ENCODE measurements around the gene SASH3.

Gene SASH3

DNA sequence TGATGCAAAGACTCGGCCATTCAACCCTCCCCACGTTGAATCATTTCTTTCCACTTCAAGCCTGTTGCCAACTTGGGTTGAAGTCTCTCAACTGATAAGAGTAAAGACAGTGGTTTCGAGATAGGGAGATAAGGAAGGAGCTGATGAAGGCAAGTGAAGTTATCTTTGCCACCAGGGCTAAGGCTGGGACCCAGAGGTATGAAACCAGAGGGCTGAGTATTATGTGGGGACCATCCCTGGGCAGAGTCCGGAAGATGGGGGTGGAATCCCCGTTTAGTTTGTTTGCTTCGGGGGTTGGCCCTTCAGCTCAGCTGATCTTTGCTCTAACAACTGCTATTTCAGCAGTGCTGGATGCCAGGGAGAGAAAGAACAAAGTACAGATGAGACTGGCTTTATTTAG, 43.3 kb upstream of the SASH3 start:
- TF ChIP-seq EZH2 (IDR thresholded peaks at IDR 0.05; ENCODE audit: borderline replicate concordance, low read depth, low read length, severe bottlenecking) (no peak), CTCF (IDR thresholded peaks at IDR 0.05; ENCODE audit: borderline replicate concordance, extremely low read depth, low read length, poor library complexity, severe bottlenecking) (no peak)
- Histone ChIP-seq H3K27ac (ENCODE audit: low read length) (peak overlapping the region; percentile 88), H3K79me2 (ENCODE audit: insufficient read depth, low read length) (no peaks in the 10 kb centered on the region), H3K4me1 (ENCODE audit: insufficient read depth, low read length) (peaks cover 98% of the 10 kb centered on the region), H3K4me2 (ENCODE audit: insufficient read depth, low read length) (0 out of 2 replicates have a peak overlapping the region, but pooled peaks have one; percentile 12), H3K4me3 (ENCODE audit: low read depth in 1 of 2, low read length in 2 of 2) (no peak overlapping the region), H3K9ac (ENCODE audit: low read depth, low read length) (peak overlapping the region; percentile 47), H3K27me3 (ENCODE audit: insufficient read depth, low read length, poor library complexity) (no peaks in the 10 kb centered on the region), H2AFZ (ENCODE audit: low read depth, low read length) (no peak overlapping the region), H3K9me3 (ENCODE audit: insufficient read depth, low read length, severe bottlenecking) (no peaks in the 10 kb centered on the region), H3K36me3 (ENCODE audit: insufficient read depth, low read length) (no peaks in the 10 kb centered on the region), H4K20me1 (ENCODE audit: insufficient read depth, low read length) (no peaks in the 10 kb centered on the region)
- ATAC-seq (ENCODE audit: insufficient read depth, low read depth) (peak; percentile 42), DNase-seq (peak; percentile 58)

GRCh38 chrX:129737916-129738315, 41.8 kb upstream of the SASH3 start:
- Histone ChIP-seq H3K4me1 (ENCODE audit: insufficient read depth, low read length) (peaks cover 97% of the 10 kb centered on the region), H3K27ac (ENCODE audit: low read length) (peak overlapping the region; percentile 88), H4K20me1 (ENCODE audit: insufficient read depth, low read length) (no peaks in the 10 kb centered on the region), H3K4me3 (ENCODE audit: low read depth in 1 of 2, low read length in 2 of 2) (no peak overlapping the region), H3K9me3 (ENCODE audit: insufficient read depth, low read length, severe bottlenecking) (no peaks in the 10 kb centered on the region), H3K36me3 (ENCODE audit: insufficient read depth, low read length) (no peaks in the 10 kb centered on the region), H3K4me2 (ENCODE audit: insufficient read depth, low read length) (no peak overlapping the region), H3K27me3 (ENCODE audit: insufficient read depth, low read length, poor library complexity) (no peaks in the 10 kb centered on the region), H2AFZ (ENCODE audit: low read depth, low read length) (peak overlapping the region; percentile 28; the same call in 1 of the 2 replicates), H3K79me2 (ENCODE audit: insufficient read depth, low read length) (no peaks in the 10 kb centered on the region), H3K9ac (ENCODE audit: low read depth, low read length) (peak overlapping the region; percentile 47)
- no peak for DNase-seq
- TF ChIP-seq EZH2 (IDR thresholded peaks at IDR 0.05; ENCODE audit: borderline replicate concordance, low read depth, low read length, severe bottlenecking) (no peak), CTCF (IDR thresholded peaks at IDR 0.05; ENCODE audit: borderline replicate concordance, extremely low read depth, low read length, poor library complexity, severe bottlenecking) (peak; percentile 48)
- peak; percentile 8; the same call in 1 of the 3 replicates for ATAC-seq (ENCODE audit: insufficient read depth, low read depth)

- Histone ChIP-seq H3K4me3 (ENCODE audit: low read depth in 1 of 2, low read length in 2 of 2) (no peak within 1 kb of the TSS), H3K27me3 (ENCODE audit: insufficient read depth, low read length, poor library complexity) (no peaks in the 10 kb centered on the region), H4K20me1 (ENCODE audit: insufficient read depth, low read length) (no peaks in the 10 kb centered on the region), H3K27ac (ENCODE audit: low read length) (peak within 1 kb of the TSS; percentile 88), H3K4me2 (ENCODE audit: insufficient read depth, low read length) (no peak within 1 kb of the TSS; the same call in 1 of the 2 replicates), H3K9ac (ENCODE audit: low read depth, low read length) (peak within 1 kb of the TSS; percentile 47), H3K79me2 (ENCODE audit: insufficient read depth, low read length) (no peaks in the 10 kb centered on the region), H3K4me1 (ENCODE audit: insufficient read depth, low read length) (peaks cover 97% of the 10 kb centered on the region), H3K9me3 (ENCODE audit: insufficient read depth, low read length, severe bottlenecking) (no peaks in the 10 kb centered on the region), H3K36me3 (ENCODE audit: insufficient read depth, low read length) (no peaks in the 10 kb centered on the region), H2AFZ (ENCODE audit: low read depth, low read length) (peak within 1 kb of the TSS; percentile 28; the same call in 1 of the 2 replicates)
- ATAC-seq (ENCODE audit: insufficient read depth, low read depth) (no peak), DNase-seq (no peak)
- TF ChIP-seq CTCF (IDR thresholded peaks at IDR 0.05; ENCODE audit: borderline replicate concordance, extremely low read depth, low read length, poor library complexity, severe bottlenecking) (no peak), EZH2 (IDR thresholded peaks at IDR 0.05; ENCODE audit: borderline replicate concordance, low read depth, low read length, severe bottlenecking) (no peak)
These were observed 41.1 kb upstream of the SASH3 start, which contains the start of gene XPNPEP2 for GRCh38 chrX:129738466-129739308. XPNPEP2 (plus strand) TSS chrX:129738979; CDS start chrX:129739214, 235 bp downstream.

Measured in DND-41 (cell line).